AG04449 (cell line): Measurements from ENCODE around the gene TEDC2.

Experiments
- CTCF ChIA-PET: fragments of 350-600 bp; formaldehyde crosslinking; extraction: SDS; loops from one replicate; lab custom pipeline; 2021; ENCODE audit warnings: antibody characterized with exemption; lab: Yijun Ruan, JAX
- POLR2A ChIA-PET: fragments of 400-600, 350-600 bp; formaldehyde crosslinking; extraction: SDS; loops from one replicate; lab custom pipeline; 2020; ENCODE audit warnings: antibody characterized with exemption, inconsistent platforms; lab: Yijun Ruan, JAX
- DNase-seq: peaks from one replicate; pipeline ENCODE4 v3.0.0-alpha.2; 2010; ENCODE audit warnings: low read depth, low spot score
- H3K4me3 ChIP-seq: 2 replicates; pipeline ENCODE4 v1.5.1; 2011; ENCODE audit warnings: low read depth, mild to moderate bottlenecking, control low read depth, low read length
- CTCF ChIP-seq: IDR thresholded peaks from one replicate; pipeline ENCODE4 v1.5.1; 2011; ENCODE audit warnings: mild to moderate bottlenecking, moderate library complexity, low read length, control low read depth, inconsistent platforms; ENCODE audit not compliant: insufficient read depth; ENCODE audit errors: missing control alignments

TEDC2 gene

GRCh38 chr16:2425008-2425518, 34.8 kb upstream of the TEDC2 start:
- H3K4me3 ChIP-seq, result no peak overlapping the region
- ChIA-PET CTCF (interaction anchor here (0.6 to 1.4 kb wide), 3 partner anchors 8 to 122 kb away, joined by 3 to 8 read pairs (median 3); no protein-coding TSS in a partner anchor), POLR2A (no interaction called here)
- TF ChIP-seq CTCF, result no peak
- no peak for DNase-seq

GRCh38 chr16:2425825-2426430, 34.0 kb upstream of the TEDC2 start:
- DNase-seq, result no peak
- CTCF ChIA-PET, result interaction anchor here (1.0 to 1.4 kb wide), 2 partner anchors 9 to 13 kb away, joined by 3 to 8 read pairs; no protein-coding TSS in a partner anchor
- no peak overlapping the region for H3K4me3 ChIP-seq
- no peak for TF ChIP-seq CTCF
- POLR2A ChIA-PET, result no interaction called here

GRCh38 chr16:2426941-2427361, 33.0 kb upstream of the TEDC2 start:
- ChIA-PET POLR2A (no interaction called here), CTCF (interaction anchor here (1.5 to 4.2 kb wide), 6 partner anchors 9 to 87 kb away, joined by 5 to 17 read pairs (median 6); partner anchors contain the start of gene ABCA3)
- DNase-seq, result no peak
- no peak overlapping the region for H3K4me3 ChIP-seq
- no peak for TF ChIP-seq CTCF

- ChIA-PET CTCF (interaction anchor here (1.5 to 4.2 kb wide), 6 partner anchors 9 to 87 kb away, joined by 5 to 17 read pairs (median 6); partner anchors contain the start of gene ABCA3), POLR2A (no interaction called here)
- no peak for DNase-seq
- H3K4me3 ChIP-seq, result no peak overlapping the region
- TF ChIP-seq CTCF, result no peak
Observed at GRCh38 chr16:2427526-2427925, 32.4 kb upstream of the TEDC2 start.

GRCh38 chr16:2428051-2428783, 31.7 kb upstream of the TEDC2 start:
- peak; percentile 41 for TF ChIP-seq CTCF
- DNase-seq, result no peak
- H3K4me3 ChIP-seq, result peak overlapping the region; percentile 81
- ChIA-PET POLR2A (interaction anchor here (0.7 kb wide), 1 partner anchor 39 kb away, joined by 4 read pairs; no protein-coding TSS in a partner anchor), CTCF (interaction anchor here (0.9 to 4.2 kb wide), 8 partner anchors 10 to 88 kb away, joined by 4 to 17 read pairs (median 6); partner anchors contain the start of gene ABCA3)

- no peak for DNase-seq
- ChIA-PET CTCF (interaction anchor here (0.5 to 4.2 kb wide), 9 partner anchors 11 to 88 kb away, joined by 3 to 17 read pairs (median 5); partner anchors contain the start of gene ABCA3), POLR2A (interaction anchor here (0.7 kb wide), 1 partner anchor 39 kb away, joined by 4 read pairs; no protein-coding TSS in a partner anchor)
- peak overlapping the region; percentile 81 for H3K4me3 ChIP-seq
- no peak for TF ChIP-seq CTCF
Observed at GRCh38 chr16:2428784-2429033, 31.2 kb upstream of the TEDC2 start.
